Measurements from ENCODE around the gene SLC51A. TPM values are rescaled to one million over a fixed set of nuclear protein-coding genes. Genes with fewer than 3 reads are reported as not detected.
"Not testable (repeated sequence)": the region's sequence is repeated elsewhere in the genome, so short reads cannot be mapped to it uniquely, and the experiment has no call there.

The SLC51A gene
- total and polyA plus RNA-seq, 2 donors (not counting 1 experiment from before 2014, with no cell fraction given): not detected

DNA sequence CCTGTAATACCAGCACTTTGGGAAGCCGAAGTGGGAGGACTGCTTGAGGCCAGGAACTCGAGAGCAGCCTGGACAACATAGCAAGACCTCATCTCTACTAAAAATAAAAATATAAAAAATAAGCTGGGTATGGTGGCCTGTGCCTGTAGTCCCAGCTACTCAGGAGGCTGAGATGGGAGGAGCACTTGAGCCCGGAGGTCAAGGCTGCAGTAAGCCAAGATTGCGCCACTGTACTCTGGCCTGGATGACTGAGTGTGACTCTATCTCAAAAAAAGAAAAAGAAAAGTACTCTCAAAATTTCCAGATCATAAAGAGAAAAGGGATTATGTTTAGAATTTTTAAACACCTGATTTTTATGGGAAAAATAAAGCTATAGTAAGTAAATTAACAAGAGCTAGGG, 24.1 kb downstream of the SLC51A start:
- H3K4me3 ChIP-seq (replicated peaks in 1 of 4; ENCODE audit: control extremely low read depth in 1 of 4, insufficient read depth in 1 of 4, low read depth in 3 of 4, low read length in 4 of 4): no peak overlapping the region
- H3K9ac ChIP-seq (ENCODE audit: insufficient read depth, low read length): no peak overlapping the region
- H3K27ac ChIP-seq (ENCODE audit: insufficient read depth, low read length): no peak overlapping the region
- no peaks in the 10 kb centered on the region for H4K20me1 ChIP-seq (ENCODE audit: control insufficient read depth, extremely low read depth, insufficient read depth, low read length)
- H3K9me3 ChIP-seq (ENCODE audit: control insufficient read depth, insufficient read depth, low read depth, low read length): no peaks in the 10 kb centered on the region
- H3K27me3 ChIP-seq (ENCODE audit: control insufficient read depth, insufficient read depth, low read length): no peaks in the 10 kb centered on the region
- no peaks in the 10 kb centered on the region for H3K79me2 ChIP-seq (ENCODE audit: control insufficient read depth, insufficient read depth, low read length)
- no peak for TF ChIP-seq EZH2 (IDR thresholded peaks at IDR 0.05; ENCODE audit: low read length, missing control alignments)
- TF ChIP-seq, protein P1, sequence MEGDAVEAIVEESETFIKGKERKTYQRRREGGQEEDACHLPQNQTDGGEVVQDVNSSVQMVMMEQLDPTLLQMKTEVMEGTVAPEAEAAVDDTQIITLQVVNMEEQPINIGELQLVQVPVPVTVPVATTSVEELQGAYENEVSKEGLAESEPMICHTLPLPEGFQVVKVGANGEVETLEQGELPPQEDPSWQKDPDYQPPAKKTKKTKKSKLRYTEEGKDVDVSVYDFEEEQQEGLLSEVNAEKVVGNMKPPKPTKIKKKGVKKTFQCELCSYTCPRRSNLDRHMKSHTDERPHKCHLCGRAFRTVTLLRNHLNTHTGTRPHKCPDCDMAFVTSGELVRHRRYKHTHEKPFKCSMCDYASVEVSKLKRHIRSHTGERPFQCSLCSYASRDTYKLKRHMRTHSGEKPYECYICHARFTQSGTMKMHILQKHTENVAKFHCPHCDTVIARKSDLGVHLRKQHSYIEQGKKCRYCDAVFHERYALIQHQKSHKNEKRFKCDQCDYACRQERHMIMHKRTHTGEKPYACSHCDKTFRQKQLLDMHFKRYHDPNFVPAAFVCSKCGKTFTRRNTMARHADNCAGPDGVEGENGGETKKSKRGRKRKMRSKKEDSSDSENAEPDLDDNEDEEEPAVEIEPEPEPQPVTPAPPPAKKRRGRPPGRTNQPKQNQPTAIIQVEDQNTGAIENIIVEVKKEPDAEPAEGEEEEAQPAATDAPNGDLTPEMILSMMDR (conservative IDR thresholded peaks at IDR 0.05 in 1 of 2, IDR thresholded peaks at IDR 0.05 in 1 of 2; ENCODE audit: low read depth in 1 of 2, low read length in 2 of 2): no peak
- DNase-seq (ENCODE audit: low read depth in 2 of 2): no peak
- no peaks in the 10 kb centered on the region for H3K4me1 ChIP-seq (ENCODE audit: control insufficient read depth, extremely low read depth, insufficient read depth, low read length)
- H3K4me2 ChIP-seq (ENCODE audit: extremely low read depth, insufficient read depth, low read length): no peak overlapping the region
- H3K36me3 ChIP-seq (ENCODE audit: control insufficient read depth, insufficient read depth, low read length): peaks cover 12% of the 10 kb centered on the region
- H2AFZ ChIP-seq (ENCODE audit: low read length): no peak overlapping the region

DNA sequence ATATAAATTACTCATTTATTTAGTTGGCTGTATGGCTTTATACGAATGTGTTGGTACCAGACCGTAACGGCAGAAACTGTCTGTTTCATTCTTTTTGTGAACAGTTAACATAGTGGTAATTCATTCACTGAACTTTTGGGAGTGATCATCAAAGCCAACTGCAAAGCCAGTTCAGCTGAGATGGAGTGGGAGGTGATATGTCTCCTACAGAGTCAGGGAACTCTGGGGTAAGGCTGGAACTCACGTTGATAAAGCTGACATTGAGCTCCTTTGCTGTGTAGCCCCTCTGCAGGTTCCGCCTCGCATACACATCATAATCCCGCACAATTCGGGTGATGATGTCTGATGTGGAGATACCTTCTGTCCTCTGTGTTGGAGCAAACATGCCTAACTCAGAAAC, 25.4 kb downstream of the SLC51A start:
- Histone ChIP-seq H3K4me2 (ENCODE audit: extremely low read depth, insufficient read depth, low read length) (no peak overlapping the region), H3K9me3 (ENCODE audit: control insufficient read depth, insufficient read depth, low read depth, low read length) (no peaks in the 10 kb centered on the region), H3K36me3 (ENCODE audit: control insufficient read depth, insufficient read depth, low read length) (peaks cover 13% of the 10 kb centered on the region), H4K20me1 (ENCODE audit: control insufficient read depth, extremely low read depth, insufficient read depth, low read length) (no peaks in the 10 kb centered on the region), H3K27ac (ENCODE audit: insufficient read depth, low read length) (no peak overlapping the region), H3K4me3 (replicated peaks in 1 of 4; ENCODE audit: control extremely low read depth in 1 of 4, insufficient read depth in 1 of 4, low read depth in 3 of 4, low read length in 4 of 4) (no peak overlapping the region), H3K27me3 (ENCODE audit: control insufficient read depth, insufficient read depth, low read length) (no peaks in the 10 kb centered on the region), H3K4me1 (ENCODE audit: control insufficient read depth, extremely low read depth, insufficient read depth, low read length) (no peaks in the 10 kb centered on the region), H3K79me2 (ENCODE audit: control insufficient read depth, insufficient read depth, low read length) (no peaks in the 10 kb centered on the region), H3K9ac (ENCODE audit: insufficient read depth, low read length) (no peak overlapping the region), H2AFZ (ENCODE audit: low read length) (no peak overlapping the region)
- TF ChIP-seq EZH2 (IDR thresholded peaks at IDR 0.05; ENCODE audit: low read length, missing control alignments): no peak
- TF ChIP-seq, protein P1 (conservative IDR thresholded peaks at IDR 0.05 in 1 of 2, IDR thresholded peaks at IDR 0.05 in 1 of 2; ENCODE audit: low read depth in 1 of 2, low read length in 2 of 2): no peak
- no peak for DNase-seq (ENCODE audit: low read depth in 2 of 2)

DNA sequence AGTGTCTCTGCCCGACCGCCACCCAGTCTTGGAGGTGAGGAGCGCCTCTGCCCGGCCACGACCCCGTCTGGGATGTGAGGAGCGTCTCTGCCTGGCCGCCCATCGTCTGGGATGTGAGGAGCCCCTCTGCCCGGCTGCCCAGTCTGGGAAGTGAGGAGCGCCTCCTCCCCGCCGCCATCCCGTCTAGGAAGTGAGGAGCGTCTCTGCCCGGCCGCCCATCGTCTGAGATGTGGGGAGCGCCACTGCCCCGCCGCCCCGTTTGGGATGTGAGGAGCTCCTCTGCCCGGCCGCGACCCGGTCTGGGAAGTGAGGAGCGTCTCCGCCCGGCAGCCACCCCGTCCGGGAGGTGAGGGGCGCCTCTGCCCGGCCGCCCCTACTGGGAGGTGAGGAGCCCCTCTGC, 27.8 kb downstream of the SLC51A start:
- not testable (repeated sequence) for H3K27ac ChIP-seq (ENCODE audit: insufficient read depth, low read length); H3K9ac ChIP-seq (ENCODE audit: insufficient read depth, low read length); H3K4me3 ChIP-seq (replicated peaks in 1 of 4; ENCODE audit: control extremely low read depth in 1 of 4, insufficient read depth in 1 of 4, low read depth in 3 of 4, low read length in 4 of 4); H3K27me3 ChIP-seq (ENCODE audit: control insufficient read depth, insufficient read depth, low read length); H4K20me1 ChIP-seq (ENCODE audit: control insufficient read depth, extremely low read depth, insufficient read depth, low read length); H3K79me2 ChIP-seq (ENCODE audit: control insufficient read depth, insufficient read depth, low read length); H3K9me3 ChIP-seq (ENCODE audit: control insufficient read depth, insufficient read depth, low read depth, low read length); H2AFZ ChIP-seq (ENCODE audit: low read length); H3K4me1 ChIP-seq (ENCODE audit: control insufficient read depth, extremely low read depth, insufficient read depth, low read length); H3K4me2 ChIP-seq (ENCODE audit: extremely low read depth, insufficient read depth, low read length); DNase-seq (ENCODE audit: low read depth in 2 of 2)
- H3K36me3 ChIP-seq (ENCODE audit: control insufficient read depth, insufficient read depth, low read length): peaks cover 13% of the 10 kb centered on the region
